NCI-H1436 (cell line): Measurements from ENCODE around the gene KRT20.
"Not testable (repeated sequence)": the region's sequence is repeated elsewhere in the genome, so short reads cannot be mapped to it uniquely, and the experiment has no call there.

Source experiments
- DNase-seq: peaks from one replicate; lab custom pipeline; 2025; lab: John Stamatoyannopoulos, UW

Gene KRT20

GRCh38 chr17:40900809-40901356, 15.8 kb upstream of the KRT20 start:
- DNase-seq, result no peak

GRCh38 chr17:40896916-40897455, 11.9 kb upstream of the KRT20 start:
- DNase-seq, result no peak

- no peak for DNase-seq
Measured at GRCh38 chr17:40895106-40895730, 10.2 kb upstream of the KRT20 start.

GRCh38 chr17:40888196-40888720, 3.2 kb upstream of the KRT20 start:
- no peak for DNase-seq

- DNase-seq, result no peak
Measured at GRCh38 chr17:40886090-40886489, 1.0 kb upstream of the KRT20 start.

GRCh38 chr17:40883626-40884334, 1.3 kb downstream of the KRT20 start:
- DNase-seq, result no peak

- no peak for DNase-seq
Measured at GRCh38 chr17:40883031-40883430, 2.0 kb downstream of the KRT20 start.

- no peak for DNase-seq
Measured at GRCh38 chr17:40879026-40879425, 6.0 kb downstream of the KRT20 start.

- DNase-seq, result no peak
Measured at GRCh38 chr17:40878044-40878443, 7.0 kb downstream of the KRT20 start.

- no peak for DNase-seq
Measured at GRCh38 chr17:40873801-40874200, 11.2 kb downstream of the KRT20 start.

- no peak for DNase-seq
Measured at GRCh38 chr17:40873255-40873654, 11.8 kb downstream of the KRT20 start.

- no peak for DNase-seq
Measured at GRCh38 chr17:40872416-40872815, 12.6 kb downstream of the KRT20 start.

- no peak for DNase-seq
Measured at GRCh38 chr17:40871316-40871715, 13.7 kb downstream of the KRT20 start.

- DNase-seq, result no peak
Measured at GRCh38 chr17:40870136-40870535, 14.9 kb downstream of the KRT20 start.

- no peak for DNase-seq
Measured at GRCh38 chr17:40866838-40867237, 18.2 kb downstream of the KRT20 start, which contains the start of gene KRT12. Gene KRT12 (minus strand): TSS chr17:40867223. CDS start chr17:40867186, 37 bp downstream.

- DNase-seq, result no peak
Measured at GRCh38 chr17:40864661-40865390, 20.2 kb downstream of the KRT20 start.

GRCh38 chr17:40862985-40863733, 21.9 kb downstream of the KRT20 start:
- no peak for DNase-seq

GRCh38 chr17:40859536-40859935, 25.5 kb downstream of the KRT20 start:
- no peak for DNase-seq

- DNase-seq, result not testable (repeated sequence)
Measured at GRCh38 chr17:40858667-40859066, 26.4 kb downstream of the KRT20 start.

GRCh38 chr17:40857535-40857934, 27.5 kb downstream of the KRT20 start:
- no peak for DNase-seq

- DNase-seq, result no peak
Measured at GRCh38 chr17:40854175-40854814, 30.7 kb downstream of the KRT20 start.
